ENCODE results near the gene NTMT2.

The NTMT2 gene

DNA sequence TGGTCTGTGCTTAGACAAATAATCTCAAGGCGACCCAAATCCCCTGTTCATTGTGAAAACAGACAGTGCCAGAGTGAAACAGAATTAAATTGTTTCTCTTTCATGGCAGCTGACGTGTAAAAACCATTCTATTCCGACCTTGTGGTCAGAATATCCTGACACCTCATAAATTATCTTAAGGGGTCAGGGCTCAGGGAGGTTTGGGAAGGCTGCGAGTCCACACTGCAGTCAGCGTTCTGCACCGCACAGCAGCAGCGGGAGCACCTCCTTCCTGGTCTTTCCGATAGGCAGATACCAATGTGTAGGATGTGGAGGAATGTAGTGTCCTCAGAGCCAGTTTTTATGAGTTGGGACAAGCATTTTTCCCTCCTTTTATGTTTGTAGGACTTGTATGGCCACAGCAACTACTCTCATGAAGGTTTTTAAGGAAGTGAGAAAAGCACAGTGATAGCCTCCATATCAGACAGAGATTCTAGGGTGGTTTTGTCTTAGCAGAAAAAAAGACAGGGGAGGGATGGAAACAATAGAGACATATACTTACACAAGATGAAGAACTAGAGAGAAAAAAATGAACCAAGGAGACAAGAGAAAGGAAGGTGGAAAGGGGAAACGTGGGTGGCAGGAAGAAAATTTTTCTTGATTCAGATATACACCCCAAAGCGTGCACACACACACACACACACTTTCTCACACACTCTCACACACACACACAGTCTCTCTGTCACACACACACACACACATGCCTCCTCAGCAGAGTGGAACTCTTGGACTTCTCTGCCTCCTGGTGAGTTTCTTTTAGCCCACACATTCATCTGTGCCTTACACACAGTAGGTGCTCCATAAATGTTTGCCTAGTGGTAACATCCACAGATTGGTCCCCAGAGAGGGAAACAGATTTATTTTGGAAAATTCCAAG, 68.6 kb downstream of the NTMT2 start:
- peak; percentile 9 for DNase-seq (ENCODE audit: low read depth)
- no peak overlapping the region for H3K4me3 ChIP-seq (ENCODE audit: low read depth, low read length)
- TF ChIP-seq, protein P1, sequence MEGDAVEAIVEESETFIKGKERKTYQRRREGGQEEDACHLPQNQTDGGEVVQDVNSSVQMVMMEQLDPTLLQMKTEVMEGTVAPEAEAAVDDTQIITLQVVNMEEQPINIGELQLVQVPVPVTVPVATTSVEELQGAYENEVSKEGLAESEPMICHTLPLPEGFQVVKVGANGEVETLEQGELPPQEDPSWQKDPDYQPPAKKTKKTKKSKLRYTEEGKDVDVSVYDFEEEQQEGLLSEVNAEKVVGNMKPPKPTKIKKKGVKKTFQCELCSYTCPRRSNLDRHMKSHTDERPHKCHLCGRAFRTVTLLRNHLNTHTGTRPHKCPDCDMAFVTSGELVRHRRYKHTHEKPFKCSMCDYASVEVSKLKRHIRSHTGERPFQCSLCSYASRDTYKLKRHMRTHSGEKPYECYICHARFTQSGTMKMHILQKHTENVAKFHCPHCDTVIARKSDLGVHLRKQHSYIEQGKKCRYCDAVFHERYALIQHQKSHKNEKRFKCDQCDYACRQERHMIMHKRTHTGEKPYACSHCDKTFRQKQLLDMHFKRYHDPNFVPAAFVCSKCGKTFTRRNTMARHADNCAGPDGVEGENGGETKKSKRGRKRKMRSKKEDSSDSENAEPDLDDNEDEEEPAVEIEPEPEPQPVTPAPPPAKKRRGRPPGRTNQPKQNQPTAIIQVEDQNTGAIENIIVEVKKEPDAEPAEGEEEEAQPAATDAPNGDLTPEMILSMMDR (conservative IDR thresholded peaks at IDR 0.05; ENCODE audit: low read depth, low read length): no peak

DNA sequence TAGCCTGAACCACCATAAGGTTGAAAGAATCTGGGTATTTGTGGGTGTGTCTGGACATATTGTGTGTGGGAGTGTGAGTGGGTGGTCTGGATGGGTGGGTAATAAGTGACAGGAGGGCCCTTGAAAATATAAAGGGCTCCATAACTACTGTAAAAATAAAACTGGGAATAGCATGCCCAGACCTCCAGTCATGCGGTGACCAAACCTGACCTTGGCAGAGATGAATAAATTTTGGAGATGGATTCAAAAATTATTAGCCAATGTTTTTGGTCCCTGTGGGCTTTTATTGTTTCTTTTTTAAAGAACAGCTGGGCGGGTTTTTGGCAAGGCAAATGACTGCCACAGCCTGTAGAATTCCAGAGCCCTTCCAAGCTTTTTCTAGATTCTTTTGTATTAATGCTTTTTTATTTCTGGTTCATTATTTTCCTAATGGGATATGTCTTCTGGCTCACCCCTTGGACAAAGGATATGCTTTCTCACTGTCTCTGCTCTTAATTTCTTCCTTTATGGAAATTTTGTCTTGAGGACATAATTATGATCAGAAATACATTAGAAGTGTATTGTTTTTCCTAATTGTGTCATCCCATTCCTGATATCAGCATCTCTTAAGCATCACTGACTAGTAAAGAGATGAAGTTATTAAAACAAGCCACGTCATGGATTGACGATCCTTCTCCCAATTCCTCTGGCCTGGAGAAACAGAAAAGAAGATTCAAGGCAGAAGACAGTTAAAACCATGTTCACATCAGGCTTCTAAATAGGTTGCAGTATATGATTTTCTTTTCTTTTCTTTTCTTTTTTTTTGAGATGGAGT, 69.5 kb downstream of the NTMT2 start:
- no peak overlapping the region for H3K4me3 ChIP-seq (ENCODE audit: low read depth, low read length)
- no peak for DNase-seq (ENCODE audit: low read depth)
- TF ChIP-seq, protein P1 (conservative IDR thresholded peaks at IDR 0.05; ENCODE audit: low read depth, low read length): no peak

DNA sequence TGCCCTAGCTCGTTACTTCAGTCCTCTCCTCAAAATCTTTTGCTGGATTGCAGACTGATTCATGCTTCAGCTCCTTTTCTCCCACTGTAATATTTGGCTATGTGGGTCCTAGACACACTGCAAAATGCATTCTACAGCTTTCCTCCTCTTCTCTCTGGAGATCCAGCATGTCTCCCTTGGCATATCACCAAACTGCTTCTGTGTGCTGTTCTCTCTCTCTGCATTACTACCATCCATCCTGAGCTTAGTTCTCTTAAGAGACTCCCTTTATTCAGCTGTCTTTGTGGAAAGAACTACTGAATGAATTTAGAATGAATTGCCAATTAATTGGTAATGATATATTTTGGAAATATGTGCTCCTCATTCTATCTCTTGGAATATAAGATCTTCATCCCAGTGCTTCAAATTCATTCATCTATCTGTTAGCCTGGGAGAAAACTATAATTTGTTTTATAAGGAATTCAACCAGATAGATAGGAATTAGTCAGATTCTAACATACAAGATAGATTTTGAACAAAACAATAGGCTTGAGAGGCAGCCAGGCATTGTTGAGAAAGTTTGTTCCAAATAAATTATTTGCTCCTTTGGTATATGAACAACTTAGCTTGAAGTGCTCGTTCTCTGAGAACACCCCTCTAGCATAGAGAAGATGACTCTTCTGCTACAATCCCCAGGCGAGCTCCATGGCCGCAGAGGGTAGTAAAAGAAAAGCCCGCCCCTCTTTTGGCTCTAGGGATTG, 71.9 kb downstream of the NTMT2 start:
- TF ChIP-seq, protein P1 (conservative IDR thresholded peaks at IDR 0.05; ENCODE audit: low read depth, low read length): no peak
- no peak overlapping the region for H3K4me3 ChIP-seq (ENCODE audit: low read depth, low read length)
- DNase-seq (ENCODE audit: low read depth): no peak

DNA sequence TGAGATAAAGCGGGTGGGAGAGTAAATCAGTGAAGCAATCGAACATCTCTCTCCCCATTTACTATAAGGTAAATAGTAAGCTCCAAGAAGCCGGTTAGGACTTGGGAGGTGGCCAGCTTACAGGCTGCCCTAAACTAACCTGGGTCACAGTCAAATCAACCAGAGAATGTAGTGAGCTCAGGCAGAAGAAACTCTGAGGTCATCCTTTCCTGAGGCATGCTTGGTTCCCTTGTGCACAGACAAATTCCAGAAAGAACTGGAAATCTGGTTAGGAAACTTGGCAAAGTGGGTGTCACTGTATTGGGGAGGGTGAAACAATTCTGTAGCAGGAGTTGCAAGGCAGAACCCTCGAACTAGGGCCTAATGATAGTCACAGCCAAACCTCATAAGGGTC, 72.5 kb downstream of the NTMT2 start:
- no peak overlapping the region for H3K4me3 ChIP-seq (ENCODE audit: low read depth, low read length)
- TF ChIP-seq, protein P1 (conservative IDR thresholded peaks at IDR 0.05; ENCODE audit: low read depth, low read length): no peak
- peak; percentile 9 for DNase-seq (ENCODE audit: low read depth)

Data from choroid plexus epithelial cell (primary cell).